HCT116 (cell line): ENCODE measurements around the gene AUTS2. TPM values are rescaled to one million over a fixed set of nuclear protein-coding genes. Genes with fewer than 3 reads are reported as not detected.

Experiments
- ATAC-seq: fragments of 200-7000 bp; cut with Tn5 transposase; 2 replicates; pipeline ENCODE4 v1.9.1; 2020; ENCODE audit warnings: mild to moderate bottlenecking, moderate library complexity
- BruUV-seq: library from RNA; stranded (reverse); fragments of 400-500 nt; replicated peaks from 2 replicates; lab custom pipeline; 2021; lab: Mats Ljungman, UMichigan
- CTCF ChIA-PET: fragments of 300-600 bp; sonication (Branson Sonifier 250); formaldehyde crosslinking; loops from one replicate; lab custom pipeline; 2021; ENCODE audit warnings: antibody characterized with exemption; lab: Charles Lee
- POLR2A ChIA-PET: fragments of 300-600, 350-600 bp; sonication (Branson Sonifier 250); formaldehyde crosslinking; loops from one replicate; lab custom pipeline; 2021; ENCODE audit warnings: antibody characterized with exemption; lab: Charles Lee
- RAD21 ChIA-PET, 2 experiments: fragments of 300-600 bp; sonication (Branson Sonifier 250); formaldehyde crosslinking; loops; one replicate each; lab custom pipeline; 2023; ENCODE audit warnings: low total read pairs in 2 of 2; ENCODE audit not compliant: uncharacterized antibody in 2 of 2, unreplicated experiment in 2 of 2, low non-redundant PET in 1 of 2; lab: Charles Lee
- DNase-seq: peaks from one replicate; pipeline ENCODE4 v3.0.0-alpha.2; 2010; ENCODE audit warnings: low read depth, low spot score
- H2AFZ ChIP-seq: fragments of 200-600 bp; shearing (Covaris generic), sonication (generic); 2 replicates; pipeline ENCODE4 v1.6.1; 2017; ENCODE audit warnings: low read depth, mixed run types, mixed read lengths, antibody characterized with exemption, low read length; ENCODE audit not compliant: poor library complexity, severe bottlenecking
- H3K27ac ChIP-seq: 2 replicates; pipeline ENCODE4 v1.5.1; 2012; ENCODE audit warnings: low read depth, low read length
- H3K27me3 ChIP-seq: fragments of 200-600 bp; sonication (generic); 2 replicates; pipeline ENCODE4 v1.6.1; 2016; ENCODE audit warnings: mixed run types, low read length, mixed read lengths; ENCODE audit not compliant: insufficient read depth
- H3K36me3 ChIP-seq, 2 experiments: fragments of 200-500 bp in 1 of 2; fragments of 200-600 bp in 1 of 2; sonication (Bioruptor generic) in 1 of 2; sonication (generic) in 1 of 2; 2 replicates each; pipeline versions ENCODE4 v1.5.1 to v1.6.1; 2014 to 2016; ENCODE audit warnings: low read length in 2 of 2, inconsistent platforms in 1 of 2, mixed read lengths in 1 of 2, mixed run types in 1 of 2; ENCODE audit not compliant: insufficient read depth in 2 of 2, control insufficient read depth in 1 of 2
- H3K4me1 ChIP-seq, 2 experiments: fragments of 200-600 bp in 1 of 2; sonication (generic) in 1 of 2; 2 replicates each; pipeline versions ENCODE4 v1.5.1 to v1.6.1; 2012 to 2017; ENCODE audit warnings: low read length in 2 of 2, inconsistent platforms in 1 of 2, mild to moderate bottlenecking in 1 of 2, mixed read lengths in 1 of 2, mixed run types in 1 of 2, moderate library complexity in 1 of 2; ENCODE audit not compliant: insufficient read depth in 2 of 2, control insufficient read depth in 1 of 2
- H3K4me2 ChIP-seq: fragments of 200-600 bp; sonication (generic); 2 replicates; pipeline ENCODE4 v1.6.1; 2017; ENCODE audit warnings: mixed run types, low read length, mixed read lengths
- H3K4me3 ChIP-seq, 2 experiments: fragments of 200-600 bp in 1 of 2; sonication (generic) in 1 of 2; replicated peaks in 1 of 2; 2 replicates each; pipeline ENCODE4 v1.5.1; 2011 to 2016; ENCODE audit warnings: low read length in 2 of 2, control low read depth in 1 of 2, low read depth in 1 of 2, mild to moderate bottlenecking in 1 of 2, mixed read lengths in 1 of 2, mixed run types in 1 of 2
- H3K79me2 ChIP-seq: fragments of 200-600 bp; sonication (generic); 2 replicates; pipeline ENCODE4 v1.6.1; 2017; ENCODE audit warnings: mild to moderate bottlenecking, mixed run types, low read length, moderate library complexity, mixed read lengths; ENCODE audit not compliant: insufficient read depth
- H3K9ac ChIP-seq: fragments of 200-600 bp; sonication (generic); 2 replicates; pipeline ENCODE4 v1.6.1; 2016; ENCODE audit warnings: low read length, mixed read lengths
- H3K9me2 ChIP-seq: fragments of 200-600 bp; sonication (generic), shearing (Covaris generic); 2 replicates; pipeline ENCODE4 v1.6.1; 2017; ENCODE audit warnings: mixed run types, mild to moderate bottlenecking, moderate library complexity; ENCODE audit not compliant: insufficient read depth
- H3K9me3 ChIP-seq, 2 experiments: fragments of 200-500 bp in 1 of 2; fragments of 200-600 bp in 1 of 2; sonication (Bioruptor generic) in 1 of 2; sonication (generic) in 1 of 2; 2 replicates each; pipeline ENCODE4 v1.6.1; 2014 to 2017; ENCODE audit warnings: low read length in 2 of 2, mixed read lengths in 2 of 2, inconsistent platforms in 1 of 2, low read depth in 1 of 2, mild to moderate bottlenecking in 1 of 2, mixed run types in 1 of 2, moderate library complexity in 1 of 2; ENCODE audit not compliant: control insufficient read depth in 1 of 2, insufficient read depth in 1 of 2
- H4K20me1 ChIP-seq: fragments of 200-600 bp; sonication (generic), shearing (Covaris generic); 2 replicates; pipeline ENCODE4 v1.6.1; 2017; ENCODE audit warnings: mixed run types, mild to moderate bottlenecking, moderate library complexity; ENCODE audit not compliant: insufficient read depth
- CBX3 ChIP-seq: IDR thresholded peaks from 2 replicates; pipeline ENCODE4 v1.6.1; 2012; ENCODE audit warnings: low read depth
- CEBPB ChIP-seq: IDR thresholded peaks from 2 replicates; pipeline ENCODE4 v1.6.1; 2012; ENCODE audit warnings: low read depth
- CTCF ChIP-seq, 3 experiments: fragments of 200-600 bp in 1 of 3; sonication (generic) in 1 of 3; IDR thresholded peaks in 2 of 3; conservative IDR thresholded peaks in 1 of 3; 2 replicates each; pipeline ENCODE4 v1.5.1; 2012 to 2017; ENCODE audit warnings: low read depth in 2 of 3, low read length in 2 of 3, antibody characterized with exemption in 1 of 3, borderline replicate concordance in 1 of 3, control low read depth in 1 of 3, mild to moderate bottlenecking in 1 of 3, mixed read lengths in 1 of 3, mixed run types in 1 of 3, moderate library complexity in 1 of 3; ENCODE audit not compliant: insufficient read depth in 1 of 3
- EGR1 ChIP-seq: IDR thresholded peaks from 2 replicates; pipeline ENCODE4 v1.6.1; 2012; ENCODE audit warnings: low read depth
- EZH2phosphoT487 ChIP-seq: fragments of 200-600 bp; IDR thresholded peaks from 2 replicates; pipeline ENCODE4 v1.6.1; 2018; ENCODE audit warnings: antibody characterized with exemption, borderline replicate concordance
- FOSL1 ChIP-seq: IDR thresholded peaks from 2 replicates; pipeline ENCODE4 v1.6.1; 2012; ENCODE audit warnings: low read depth
- JUND ChIP-seq: IDR thresholded peaks from 2 replicates; pipeline ENCODE4 v1.6.1; 2012
- POLR2A ChIP-seq: IDR thresholded peaks from 2 replicates; pipeline ENCODE4 v1.7.0; 2011; ENCODE audit warnings: borderline replicate concordance; ENCODE audit not compliant: insufficient read depth, insufficient read length; ENCODE audit errors: extremely low read depth
- POLR2AphosphoS5 ChIP-seq: IDR thresholded peaks from 2 replicates; pipeline ENCODE4 v1.6.1; 2011; ENCODE audit warnings: mild to moderate bottlenecking, low read depth, low read length, moderate library complexity
- RAD21 ChIP-seq: IDR thresholded peaks from 2 replicates; pipeline ENCODE4 v1.6.1; 2012; ENCODE audit warnings: low read depth, mild to moderate bottlenecking
- REST ChIP-seq: IDR thresholded peaks from 2 replicates; pipeline ENCODE4 v1.6.1; 2012; ENCODE audit warnings: low read depth
- SIN3A ChIP-seq: IDR thresholded peaks from 2 replicates; pipeline ENCODE4 v1.6.1; 2012; ENCODE audit warnings: low read depth
- SP1 ChIP-seq: IDR thresholded peaks from 2 replicates; pipeline ENCODE4 v1.6.1; 2012; ENCODE audit warnings: low read depth
- SRF ChIP-seq: IDR thresholded peaks from 2 replicates; pipeline ENCODE4 v1.6.1; 2012; ENCODE audit warnings: low read depth
- TCF7L2 ChIP-seq: IDR thresholded peaks from 2 replicates; pipeline ENCODE4 v1.7.0; 2011; ENCODE audit warnings: borderline replicate concordance, inconsistent platforms; ENCODE audit not compliant: insufficient read depth, insufficient read length; ENCODE audit errors: extremely low read depth
- YY1 ChIP-seq: IDR thresholded peaks from 2 replicates; pipeline ENCODE4 v1.6.1; 2011; ENCODE audit warnings: low read length, low read depth, moderate library complexity, mild to moderate bottlenecking; ENCODE audit not compliant: insufficient replicate concordance; ENCODE audit errors: extremely low read depth
- ZFX ChIP-seq: fragments of 450-650 bp; IDR thresholded peaks from 2 replicates; pipeline ENCODE4 v1.6.1; 2017
- intact Hi-C: fragments of 100-400 bp; cut with micrococcal nuclease; formaldehyde crosslinking; loops from 2 replicates; pipeline ENCODE4 v1.10.0; 2022
- total RNA-seq: library from RNA; stranded (reverse); gene quantifications from one replicate; pipeline ENCODE4 v1.2.1, GENCODE V29; 2021; ENCODE audit not compliant: unreplicated experiment
- TF ChIP-seq, protein P1 (sequence below): IDR thresholded peaks from 2 replicates; pipeline ENCODE4 v1.6.1; 2012
- TF ChIP-seq, protein P2 (sequence below): IDR thresholded peaks from 2 replicates; pipeline ENCODE4 v1.6.1; 2012
- TF ChIP-seq, protein P3 (sequence below): IDR thresholded peaks from 2 replicates; pipeline ENCODE4 v1.6.1; 2011; ENCODE audit warnings: mild to moderate bottlenecking, low read length, moderate library complexity; ENCODE audit not compliant: insufficient replicate concordance; ENCODE audit errors: extremely low read depth

The AUTS2 gene
- total RNA-seq, 1 experiment from 2014 or later = 0.93 TPM

DNA sequence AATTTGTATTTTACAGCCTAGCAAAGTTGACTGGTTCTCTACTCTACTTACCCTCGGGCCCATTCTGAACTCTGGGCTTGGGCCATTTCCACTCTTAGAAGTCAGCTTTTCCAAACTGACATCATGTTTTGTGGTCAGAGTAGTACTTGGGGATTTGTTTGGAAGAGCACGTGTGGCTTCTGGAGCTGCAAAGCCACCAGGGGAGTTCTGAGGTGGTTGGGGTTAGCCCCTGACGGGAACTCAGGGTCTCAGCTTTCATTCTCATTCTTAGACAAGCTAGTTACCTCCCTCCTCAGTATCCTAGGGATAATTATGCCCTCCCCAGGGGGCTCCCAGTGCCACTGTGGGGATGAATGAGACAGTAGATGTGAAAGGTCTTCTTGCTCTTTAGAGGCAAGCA lies 886.0 kb downstream of the AUTS2 start:
- no peak overlapping the region for H3K9ac ChIP-seq
- no peak overlapping the region for H2AFZ ChIP-seq
- no peaks in the 10 kb centered on the region for H4K20me1 ChIP-seq
- TF ChIP-seq JUND = no peak
- TF ChIP-seq, protein P1, sequence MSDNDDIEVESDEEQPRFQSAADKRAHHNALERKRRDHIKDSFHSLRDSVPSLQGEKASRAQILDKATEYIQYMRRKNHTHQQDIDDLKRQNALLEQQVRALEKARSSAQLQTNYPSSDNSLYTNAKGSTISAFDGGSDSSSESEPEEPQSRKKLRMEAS = no peak
- TF ChIP-seq CEBPB = no peak
- no peak for TF ChIP-seq SIN3A
- TF ChIP-seq SRF = no peak
- no peak for TF ChIP-seq POLR2AphosphoS5
- TF ChIP-seq POLR2A = no peak
- TF ChIP-seq ZFX = no peak
- TF ChIP-seq TCF7L2 = no peak
- TF ChIP-seq, protein P2, sequence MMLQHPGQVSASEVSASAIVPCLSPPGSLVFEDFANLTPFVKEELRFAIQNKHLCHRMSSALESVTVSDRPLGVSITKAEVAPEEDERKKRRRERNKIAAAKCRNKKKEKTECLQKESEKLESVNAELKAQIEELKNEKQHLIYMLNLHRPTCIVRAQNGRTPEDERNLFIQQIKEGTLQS = no peak
- no peak for TF ChIP-seq EZH2phosphoT487
- TF ChIP-seq CBX3 = no peak
- TF ChIP-seq SP1 = no peak
- TF ChIP-seq, protein P3, sequence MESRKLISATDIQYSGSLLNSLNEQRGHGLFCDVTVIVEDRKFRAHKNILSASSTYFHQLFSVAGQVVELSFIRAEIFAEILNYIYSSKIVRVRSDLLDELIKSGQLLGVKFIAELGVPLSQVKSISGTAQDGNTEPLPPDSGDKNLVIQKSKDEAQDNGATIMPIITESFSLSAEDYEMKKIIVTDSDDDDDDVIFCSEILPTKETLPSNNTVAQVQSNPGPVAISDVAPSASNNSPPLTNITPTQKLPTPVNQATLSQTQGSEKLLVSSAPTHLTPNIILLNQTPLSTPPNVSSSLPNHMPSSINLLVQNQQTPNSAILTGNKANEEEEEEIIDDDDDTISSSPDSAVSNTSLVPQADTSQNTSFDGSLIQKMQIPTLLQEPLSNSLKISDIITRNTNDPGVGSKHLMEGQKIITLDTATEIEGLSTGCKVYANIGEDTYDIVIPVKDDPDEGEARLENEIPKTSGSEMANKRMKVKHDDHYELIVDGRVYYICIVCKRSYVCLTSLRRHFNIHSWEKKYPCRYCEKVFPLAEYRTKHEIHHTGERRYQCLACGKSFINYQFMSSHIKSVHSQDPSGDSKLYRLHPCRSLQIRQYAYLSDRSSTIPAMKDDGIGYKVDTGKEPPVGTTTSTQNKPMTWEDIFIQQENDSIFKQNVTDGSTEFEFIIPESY = no peak
- TF ChIP-seq CTCF (IDR thresholded peaks at IDR 0.05 in 2 of 3, conservative IDR thresholded peaks at IDR 0.05 in 1 of 3; ENCODE audit: borderline replicate concordance in 1 of 3, insufficient read depth in 1 of 3, low read depth in 2 of 3, low read length in 2 of 3) = no peak
- TF ChIP-seq REST = no peak
- TF ChIP-seq RAD21 = no peak
- no peak for TF ChIP-seq FOSL1
- TF ChIP-seq YY1 = no peak
- TF ChIP-seq EGR1 = no peak
- no peaks in the 10 kb centered on the region for H3K27me3 ChIP-seq
- no TSS peak for BruUV-seq
- H3K36me3 ChIP-seq = no peaks in the 10 kb centered on the region
- RAD21 ChIA-PET = no interaction called here
- CTCF ChIA-PET = no interaction called here
- H3K9me3 ChIP-seq = peaks cover 8 to 18% of the 10 kb centered on the region in 2 experiments; a peak in 2 of 4 replicates
- no peak overlapping the region for H3K4me2 ChIP-seq
- no peak overlapping the region for H3K27ac ChIP-seq
- POLR2A ChIA-PET = no interaction called here
- ATAC-seq (no peak), DNase-seq (no peak)
- intact Hi-C loops = no loop called here
- H3K9me2 ChIP-seq = no peaks in the 10 kb centered on the region
- no peak overlapping the region for H3K4me3 ChIP-seq
- no peaks in the 10 kb centered on the region for H3K79me2 ChIP-seq
- H3K4me1 ChIP-seq = no peaks in the 10 kb centered on the region
